Right lobe of liver (tissue), 6 donors: Measurements from ENCODE around the gene IL6ST. TPM values are rescaled to one million over a fixed set of nuclear protein-coding genes. Genes with fewer than 3 reads are reported as not detected.
A peak's percentile ranks its signal among the peaks of the same experiment; 100 is the strongest.

Experiments used
- ATAC-seq, 4 donors: fragments of 200-7000 bp; cut with Tn5 transposase; one replicate each; pipeline ENCODE4 v1.9.1; 2020; ENCODE audit warnings: mild to moderate bottlenecking in 4 of 4, moderate library complexity in 4 of 4
- DNase-seq, 3 donors: peaks; one replicate each; pipeline ENCODE4 v3.0.0-alpha.2; 2020
- H3K27ac ChIP-seq, 3 donors: fragments of 200-600 bp; one replicate each; pipeline ENCODE4 v1.8.0; 2022
- H3K27me3 ChIP-seq, 2 donors: fragments of 200-600 bp; one replicate each; pipeline ENCODE4 v1.8.0; 2022
- H3K36me3 ChIP-seq, 4 donors: fragments of 200-600 bp; sonication (generic) in 1 of 4; one replicate each; pipeline versions ENCODE4 v1.5.1 to v1.8.0; 2017 to 2022; ENCODE audit warnings: control low read depth in 1 of 4
- H3K4me1 ChIP-seq, 4 donors: fragments of 200-600 bp; sonication (generic) in 1 of 4; one replicate each; pipeline versions ENCODE4 v1.5.1 to v1.8.0; 2017 to 2022; ENCODE audit warnings: control low read depth in 1 of 4
- H3K4me3 ChIP-seq, 3 donors: fragments of 200-600 bp; one replicate each; pipeline ENCODE4 v1.8.0; 2022
- H3K9me3 ChIP-seq, 4 donors: fragments of 200-600 bp; sonication (generic) in 1 of 4; one replicate each; pipeline versions ENCODE4 v1.5.1 to v1.8.0; 2017 to 2022; ENCODE audit warnings: control low read depth in 1 of 4
- CTCF ChIP-seq, 4 donors: fragments of 200-600 bp in 3 of 4; fragments of 450-650 bp in 1 of 4; IDR thresholded peaks; one replicate each; pipeline versions ENCODE4 v1.5.1 to v1.8.0; 2016 to 2022; ENCODE audit warnings: antibody characterized with exemption in 4 of 4, mild to moderate bottlenecking in 2 of 4
- POLR2A ChIP-seq: fragments of 450-650 bp; IDR thresholded peaks from one replicate; pipeline ENCODE4 v1.6.1; 2017; ENCODE audit warnings: antibody characterized with exemption, mild to moderate bottlenecking
- WGBS: methylation state at CpG from one replicate; pipeline ENCODE4 v1.1.6; 2018; ENCODE audit warnings: low coverage, low lambda C conversion rate; ENCODE audit not compliant: insufficient coverage; ENCODE audit errors: missing lambda C conversion rate; 5-methylcytosine and 5-hydroxymethylcytosine counted together
- intact Hi-C, 2 donors: fragments of 100-400 bp; cut with DNase I; formaldehyde crosslinking; loops; one replicate each; pipeline versions ENCODE4 v1.11.2 to v1.14.1; 2022
- total RNA-seq, 6 experiments: library from RNA; depleted of rRNA in 2 of 6; stranded (reverse); fragments of >200 nt in 2 of 6; fragmentation: NEBNext Ultra II Directional in 3 of 6; extraction: Animal tissue kit (Norgen Biotek cat#: 25700) in 3 of 6; gene quantifications; one replicate each; pipeline versions ENCODE4 v1.1.0 to v1.2.4, GENCODE V29; 2016 to 2023
- donor health status: DM: no; HTN: yes; CAD: no.
- donor health status: DM: no; HTN: no; CAD: no.
- donor health status: DM: no; HTN: no; CAD: no.
- donor health status: DM: no; HTN: yes; CAD: no.
- donor health status: DM: no; HTN: yes; CAD: no.

The IL6ST gene
- total RNA-seq, 6 experiments from 2014 or later, result 150 to 341 (median 278) TPM

- no peak overlapping the region for H3K27ac ChIP-seq
- no peak for TF ChIP-seq POLR2A
- TF ChIP-seq CTCF (IDR thresholded peaks at IDR 0.05), result no peak
- ATAC-seq, result no peak
- intact Hi-C loops, result no loop called here
- H3K4me3 ChIP-seq, result no peak overlapping the region
- WGBS, result 78% methylated on average over 6 of the region's 6 CpGs
- no peaks in the 10 kb centered on the region for H3K36me3 ChIP-seq
- no peak for DNase-seq
- no peaks in the 10 kb centered on the region for H3K27me3 ChIP-seq
- no peaks in the 10 kb centered on the region for H3K9me3 ChIP-seq
- H3K4me1 ChIP-seq, result peaks cover 0 to 22% (median 6%) of the 10 kb centered on the region in 4 donors
These were observed 4.2 kb upstream of the IL6ST start for GRCh38 chr5:55998966-55999365.

GRCh38 chr5:55997742-55998351, 3.1 kb upstream of the IL6ST start:
- H3K36me3 ChIP-seq, result no peaks in the 10 kb centered on the region
- DNase-seq (no peak), ATAC-seq (no peak)
- intact Hi-C loops, result no loop called here
- no peak overlapping the region for H3K27ac ChIP-seq
- no peak for TF ChIP-seq CTCF (IDR thresholded peaks at IDR 0.05)
- TF ChIP-seq POLR2A, result no peak
- H3K9me3 ChIP-seq, result no peaks in the 10 kb centered on the region
- peaks cover 0 to 16% (median 2%) of the 10 kb centered on the region in 4 donors for H3K4me1 ChIP-seq
- H3K4me3 ChIP-seq, result no peak overlapping the region
- no peaks in the 10 kb centered on the region for H3K27me3 ChIP-seq
- 20% methylated on average over 1 of the region's 5 CpGs for WGBS

GRCh38 chr5:55994998-55995914, 493 bp upstream of the IL6ST start:
- TF ChIP-seq CTCF (IDR thresholded peaks at IDR 0.05) (peak in 3 of 4 donors; percentile 17 to 40 (median 39)), POLR2A (peak; percentile 71)
- H3K36me3 ChIP-seq, result no peaks in the 10 kb centered on the region
- H3K27me3 ChIP-seq, result no peaks in the 10 kb centered on the region
- peak overlapping the region; percentile 71 to 72 (median 72) for H3K4me3 ChIP-seq
- DNase-seq (peak; percentile 99 to 100 (median 99)), ATAC-seq (peak; percentile 87 to 96 (median 92))
- 0% methylated on average over 23 of the region's 70 CpGs for WGBS
- H3K27ac ChIP-seq, result peak overlapping the region; percentile 96 to 99 (median 99)
- intact Hi-C loops, result no loop called here
- peaks cover 0 to 25% (median 2%) of the 10 kb centered on the region in 4 donors for H3K4me1 ChIP-seq
- no peaks in the 10 kb centered on the region for H3K9me3 ChIP-seq

- ATAC-seq (peak in 1 of 4 donors; percentile 5), DNase-seq (no peak)
- Histone ChIP-seq H3K36me3 (no peaks in the 10 kb centered on the region), H3K27me3 (no peaks in the 10 kb centered on the region), H3K27ac (peak overlapping the region; percentile 96 to 99 (median 99)), H3K4me1 (peaks cover 0 to 36% (median 2%) of the 10 kb centered on the region in 4 donors), H3K4me3 (peak overlapping the region; percentile 71 to 72 (median 72)), H3K9me3 (no peaks in the 10 kb centered on the region)
- TF ChIP-seq POLR2A (no peak), CTCF (IDR thresholded peaks at IDR 0.05) (no peak)
- intact Hi-C loops, result no loop called here
- under 1% methylated on average over 14 of the region's 14 CpGs for WGBS
These were observed 850 bp downstream of the IL6ST start for GRCh38 chr5:55993731-55994494.
